B cell (primary cell): ENCODE measurements around the gene ITGAE. TPM values are rescaled to one million over a fixed set of nuclear protein-coding genes. Genes with fewer than 3 reads are reported as not detected.

ENCODE experiments used
- ATAC-seq: fragments of 200-7000 bp; cut with Tn5 transposase; one replicate; pipeline ENCODE4 v1.10.0; 2021; ENCODE audit warnings: low read depth, mild to moderate bottlenecking, moderate number of reproducible peaks, moderate library complexity
- CTCF ChIA-PET: fragments of 350-600 bp; sonication (Branson Sonifier 250); formaldehyde crosslinking; loops from one replicate; lab custom pipeline; 2021; ENCODE audit warnings: antibody characterized with exemption, inconsistent platforms; lab: Charles Lee
- POLR2A ChIA-PET: fragments of 350-600 bp; sonication (Branson Sonifier 250); formaldehyde crosslinking; loops from one replicate; lab custom pipeline; 2021; ENCODE audit warnings: antibody characterized with exemption; lab: Charles Lee
- DNase-seq: peaks from one replicate; pipeline ENCODE4 v3.0.0; 2013
- H2AFZ ChIP-seq: 2 replicates; pipeline ENCODE4 v1.6.1; 2012; ENCODE audit warnings: mild to moderate bottlenecking, low read depth, low read length; ENCODE audit not compliant: insufficient read depth, poor library complexity, severe bottlenecking
- H3K27ac ChIP-seq, 2 donors: 1 replicate in 1 of 2; 2 replicates in 1 of 2; pipeline ENCODE4 v1.5.1; 2012 to 2013; ENCODE audit warnings: low read length in 2 of 2, mild to moderate bottlenecking in 2 of 2, moderate library complexity in 1 of 2
- H3K27me3 ChIP-seq, 4 experiments: fragments of 200-600 bp in 1 of 4; sonication (generic) in 1 of 4; replicated peaks in 1 of 4; 1 replicate in 2 of 4; 2 replicates in 2 of 4; pipeline versions ENCODE4 v1.6.1 to v1.7.0; 2013 to 2016; ENCODE audit warnings: low read length in 3 of 4, mild to moderate bottlenecking in 2 of 4, mixed read lengths in 1 of 4, moderate library complexity in 1 of 4; ENCODE audit not compliant: insufficient read depth in 4 of 4, control insufficient read depth in 3 of 4; ENCODE audit errors: control extremely low read depth in 1 of 4
- H3K36me3 ChIP-seq, 2 experiments: replicated peaks in 1 of 2; 1 replicate in 1 of 2; 2 replicates in 1 of 2; pipeline versions ENCODE4 v1.6.1 to v1.7.1; 2013; ENCODE audit warnings: low read length in 1 of 2; ENCODE audit not compliant: insufficient read depth in 2 of 2, control insufficient read depth in 1 of 2; ENCODE audit errors: control extremely low read depth in 1 of 2, extremely low read depth in 1 of 2
- H3K4me1 ChIP-seq, 2 donors: fragments of 200-600 bp in 1 of 2; sonication (generic) in 1 of 2; 1 replicate in 1 of 2; 2 replicates in 1 of 2; pipeline versions ENCODE4 v1.5.1 to v1.6.1; 2013 to 2017; ENCODE audit warnings: low read length in 2 of 2; ENCODE audit not compliant: control insufficient read depth in 2 of 2, insufficient read depth in 2 of 2
- H3K4me2 ChIP-seq: replicated peaks from 2 replicates; pipeline ENCODE3; 2012; ENCODE audit warnings: mild to moderate bottlenecking, low read depth, low read length; ENCODE audit not compliant: poor library complexity, severe bottlenecking
- H3K4me3 ChIP-seq, 5 experiments: fragments of 200-600 bp in 1 of 5; sonication (generic) in 1 of 5; 1 replicate in 3 of 5; 2 replicates in 2 of 5; pipeline versions ENCODE4 v1.5.1 to v1.7.0; 2011 to 2016; ENCODE audit warnings: low read length in 4 of 5, mild to moderate bottlenecking in 4 of 5, low read depth in 2 of 5, control low read depth in 1 of 5, moderate library complexity in 1 of 5; ENCODE audit not compliant: insufficient read depth in 1 of 5; ENCODE audit errors: control extremely low read depth in 1 of 5, extremely low read depth in 1 of 5
- H3K79me2 ChIP-seq: fragments of 200-600 bp; sonication (generic); one replicate; pipeline ENCODE4 v1.6.0; 2016; ENCODE audit warnings: low read length; ENCODE audit not compliant: control insufficient read depth, insufficient read depth
- H3K9ac ChIP-seq: fragments of 200-600 bp; sonication (generic); 2 replicates; pipeline ENCODE4 v1.6.1; 2017; ENCODE audit warnings: mild to moderate bottlenecking, low read length, moderate library complexity
- H3K9me3 ChIP-seq, 3 donors: one replicate each; pipeline versions ENCODE4 v1.6.1 to v1.7.1; 2013; ENCODE audit warnings: low read length in 2 of 3; ENCODE audit not compliant: control insufficient read depth in 2 of 3, insufficient read depth in 1 of 3; ENCODE audit errors: control extremely low read depth in 1 of 3
- H4K20me1 ChIP-seq: 2 replicates; pipeline ENCODE4 v1.6.0; 2012; ENCODE audit warnings: mild to moderate bottlenecking, low read length; ENCODE audit not compliant: insufficient read depth, control insufficient read depth, poor library complexity, severe bottlenecking
- H3K27ac Mint-ChIP-seq: one replicate; pipeline ENCODE4 v1.8.0; 2021; ENCODE audit warnings: mixed read lengths
- H3K27me3 Mint-ChIP-seq: one replicate; pipeline ENCODE4 v1.8.0; 2021; ENCODE audit warnings: mixed read lengths
- H3K4me1 Mint-ChIP-seq: one replicate; pipeline ENCODE4 v1.8.0; 2021; ENCODE audit warnings: mixed read lengths
- H3K4me3 Mint-ChIP-seq: one replicate; pipeline ENCODE4 v1.8.0; 2021; ENCODE audit warnings: mixed read lengths
- H3K9me3 Mint-ChIP-seq: one replicate; pipeline ENCODE4 v1.8.0; 2022; ENCODE audit warnings: mixed read lengths; ENCODE audit not compliant: insufficient read depth
- EZH2 ChIP-seq: IDR thresholded peaks from 2 replicates; pipeline ENCODE4 v1.6.1; 2012; ENCODE audit warnings: borderline replicate concordance, low read depth, mild to moderate bottlenecking, moderate library complexity, low read length; ENCODE audit not compliant: insufficient read depth, poor library complexity, severe bottlenecking
- WGBS: methylation state at CpG from one replicate; pipeline ENCODE4 v1.1.5; 2013; ENCODE audit warnings: missing lambda C conversion rate; ENCODE audit not compliant: insufficient coverage; 5-methylcytosine and 5-hydroxymethylcytosine counted together
- intact Hi-C: fragments of 100-400 bp; cut with micrococcal nuclease; formaldehyde crosslinking; loops from one replicate; pipeline ENCODE4 v1.10.0; 2022
- polyA plus RNA-seq: library from polyadenylated mRNA; depleted of rRNA; stranded (reverse); fragments of >200 nt; gene quantifications from 2 replicates; pipeline ENCODE4 v1.2.3, GENCODE V29; 2012
- total RNA-seq, 2 donors: library from RNA; stranded (reverse); fragments of 120-200 nt in 1 of 2; gene quantifications; 1 replicate in 1 of 2; 2 replicates in 1 of 2; pipeline versions ENCODE4 v1.2.3 to v1.2.4, GENCODE V29; 2013 to 2022
- TF ChIP-seq, protein P1 (sequence below): fragments of 200-600 bp; IDR thresholded peaks from one replicate; pipeline ENCODE4 v1.8.0; 2022; ENCODE audit warnings: antibody characterized with exemption, mild to moderate bottlenecking

The ITGAE gene
- total and polyA plus RNA-seq, 2 donors (not counting 1 experiment from before 2014, with no cell fraction given) = 48.2 to 95.6 TPM

DNA sequence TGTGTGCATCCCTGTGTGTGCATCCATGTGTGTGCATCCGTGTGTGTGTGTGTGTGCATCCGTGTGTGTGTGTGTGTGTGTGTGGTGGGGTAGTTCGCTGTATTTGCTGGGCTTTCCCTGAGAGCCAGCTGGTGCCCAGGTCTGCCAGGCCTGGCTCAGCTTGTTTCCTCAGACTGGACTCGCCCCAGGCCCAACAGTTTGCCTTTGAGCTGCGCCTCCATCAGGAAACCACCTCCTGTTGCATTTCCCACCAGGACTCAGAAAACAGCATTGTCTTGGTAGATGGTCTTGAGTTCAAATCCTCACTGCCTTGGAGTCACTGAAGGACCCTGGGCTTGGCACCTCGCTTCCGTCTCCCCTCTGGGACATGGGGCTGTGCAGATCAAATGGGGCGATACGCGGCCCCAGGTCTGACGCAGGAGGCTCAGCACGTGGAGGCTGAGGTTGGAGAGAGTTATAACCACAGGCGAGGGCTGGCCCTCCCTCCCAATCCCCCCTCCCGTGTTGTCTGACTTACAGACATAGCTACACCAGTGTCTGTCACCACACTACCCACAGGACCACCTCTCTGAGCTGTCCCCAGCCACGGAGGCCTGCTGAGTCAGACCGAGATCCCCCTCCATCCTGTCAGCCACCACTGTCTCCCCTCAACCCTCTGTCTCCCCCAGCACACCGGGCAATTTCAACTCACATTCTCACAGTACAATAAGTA lies 4.7 kb downstream of the ITGAE start:
- Mint-ChIP-seq H3K27me3 (no peaks in the 10 kb centered on the region), H3K4me3 (peak overlapping the region; percentile 61), H3K9me3 (no peaks in the 10 kb centered on the region), H3K4me1 (peaks cover 48% of the 10 kb centered on the region), H3K27ac (peak overlapping the region; percentile 86)
- TF ChIP-seq, protein P1, sequence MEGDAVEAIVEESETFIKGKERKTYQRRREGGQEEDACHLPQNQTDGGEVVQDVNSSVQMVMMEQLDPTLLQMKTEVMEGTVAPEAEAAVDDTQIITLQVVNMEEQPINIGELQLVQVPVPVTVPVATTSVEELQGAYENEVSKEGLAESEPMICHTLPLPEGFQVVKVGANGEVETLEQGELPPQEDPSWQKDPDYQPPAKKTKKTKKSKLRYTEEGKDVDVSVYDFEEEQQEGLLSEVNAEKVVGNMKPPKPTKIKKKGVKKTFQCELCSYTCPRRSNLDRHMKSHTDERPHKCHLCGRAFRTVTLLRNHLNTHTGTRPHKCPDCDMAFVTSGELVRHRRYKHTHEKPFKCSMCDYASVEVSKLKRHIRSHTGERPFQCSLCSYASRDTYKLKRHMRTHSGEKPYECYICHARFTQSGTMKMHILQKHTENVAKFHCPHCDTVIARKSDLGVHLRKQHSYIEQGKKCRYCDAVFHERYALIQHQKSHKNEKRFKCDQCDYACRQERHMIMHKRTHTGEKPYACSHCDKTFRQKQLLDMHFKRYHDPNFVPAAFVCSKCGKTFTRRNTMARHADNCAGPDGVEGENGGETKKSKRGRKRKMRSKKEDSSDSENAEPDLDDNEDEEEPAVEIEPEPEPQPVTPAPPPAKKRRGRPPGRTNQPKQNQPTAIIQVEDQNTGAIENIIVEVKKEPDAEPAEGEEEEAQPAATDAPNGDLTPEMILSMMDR = no peak
- H3K4me3 ChIP-seq = no peak overlapping the region
- H3K79me2 ChIP-seq = no peaks in the 10 kb centered on the region
- H3K4me1 ChIP-seq = peaks cover 14 to 47% of the 10 kb centered on the region in 2 donors
- no peak overlapping the region for H3K27ac ChIP-seq
- H3K4me2 ChIP-seq = no peak overlapping the region
- no peaks in the 10 kb centered on the region for H3K9me3 ChIP-seq
- ChIA-PET POLR2A (interaction anchor here (0.5 to 2.2 kb wide), 9 partner anchors 8 to 103 kb away, joined by 3 to 7 read pairs (median 4); no protein-coding TSS in a partner anchor), CTCF (interaction anchor here (0.6 to 1.6 kb wide), 5 partner anchors 14 to 41 kb away, joined by 3 to 5 read pairs (median 3); no protein-coding TSS in a partner anchor)
- no peaks in the 10 kb centered on the region for H3K27me3 ChIP-seq
- ATAC-seq (peak; percentile 71), DNase-seq (peak; percentile 66)
- no peak overlapping the region for H3K9ac ChIP-seq
- no peaks in the 10 kb centered on the region for H4K20me1 ChIP-seq
- H2AFZ ChIP-seq = no peak overlapping the region
- H3K36me3 ChIP-seq = no peaks in the 10 kb centered on the region
- intact Hi-C loops = loop anchor here (1.0 kb wide), 1 partner anchor 31 kb away; no protein-coding TSS in a partner anchor
- 19% methylated on average over 4 of the region's 17 CpGs for WGBS

DNA sequence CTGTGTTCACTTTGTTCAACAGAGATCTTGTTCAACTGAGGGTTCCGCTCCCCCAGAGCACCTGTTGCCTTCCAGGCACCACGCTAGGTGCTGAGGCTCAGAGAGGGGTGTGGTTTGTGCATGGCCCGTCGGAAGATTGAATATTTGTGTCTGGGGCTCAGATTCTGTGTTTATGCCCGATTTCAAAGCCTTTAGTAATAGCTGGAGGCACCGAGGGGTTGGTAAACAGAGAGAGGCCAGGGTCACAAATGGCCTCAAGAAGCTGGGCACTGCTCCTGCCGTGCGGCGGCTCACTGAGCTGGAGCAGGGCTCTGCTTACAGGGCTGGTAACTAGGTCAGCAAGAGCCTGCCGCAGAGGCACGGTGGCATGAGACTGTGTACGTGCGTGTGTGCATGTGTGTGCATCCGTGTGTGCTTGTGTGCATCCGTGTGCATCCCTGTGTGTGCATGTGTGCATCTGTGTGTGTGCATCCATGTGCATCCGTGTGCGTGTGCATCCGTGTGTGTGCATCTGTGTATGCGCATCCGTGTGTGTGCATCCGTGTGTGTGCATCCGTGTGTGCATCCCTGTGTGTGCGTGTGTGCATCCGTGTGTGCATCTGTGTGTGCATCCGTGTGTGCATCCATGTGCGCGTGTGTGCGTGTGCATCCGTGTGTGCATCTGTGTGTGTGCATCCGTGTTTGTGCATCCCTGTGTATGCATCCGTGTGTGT lies 5.4 kb downstream of the ITGAE start:
- Histone ChIP-seq H4K20me1 (no peaks in the 10 kb centered on the region), H3K4me1 (peaks cover 14 to 47% of the 10 kb centered on the region in 2 donors), H2AFZ (no peak overlapping the region), H3K9ac (no peak overlapping the region), H3K36me3 (no peaks in the 10 kb centered on the region), H3K4me2 (peak overlapping the region; percentile 18), H3K9me3 (no peaks in the 10 kb centered on the region), H3K27ac (no peak overlapping the region), H3K4me3 (no peak overlapping the region), H3K79me2 (no peaks in the 10 kb centered on the region), H3K27me3 (no peaks in the 10 kb centered on the region)
- no peak for TF ChIP-seq EZH2
- TF ChIP-seq, protein P1 = no peak
- peak overlapping the region; percentile 91 for H3K27ac Mint-ChIP-seq
- DNase-seq (no peak), ATAC-seq (peak; percentile 7)
- intact Hi-C loops = loop anchor here (1.0 kb wide), 1 partner anchor 30 kb away; no protein-coding TSS in a partner anchor
- H3K27me3 Mint-ChIP-seq = no peaks in the 10 kb centered on the region
- no peaks in the 10 kb centered on the region for H3K9me3 Mint-ChIP-seq
- CTCF ChIA-PET = interaction anchor here (1.1 kb wide), 1 partner anchor 32 kb away, joined by 4 read pairs; no protein-coding TSS in a partner anchor
- POLR2A ChIA-PET = interaction anchor here (1.0 to 2.2 kb wide), 4 partner anchors 8 to 31 kb away, joined by 3 to 6 read pairs (median 4); no protein-coding TSS in a partner anchor
- peak overlapping the region; percentile 49 for H3K4me3 Mint-ChIP-seq
- 82% methylated on average over 31 of the region's 31 CpGs for WGBS
- H3K4me1 Mint-ChIP-seq = peaks cover 47% of the 10 kb centered on the region
